HCT116 (cell line): Measurements from ENCODE around the gene MAMLD1. TPM values are rescaled to one million over a fixed set of nuclear protein-coding genes. Genes with fewer than 3 reads are reported as not detected.

Experiments used
- ATAC-seq: fragments of 200-7000 bp; cut with Tn5 transposase; 2 replicates; pipeline ENCODE4 v1.9.1; 2020; ENCODE audit warnings: mild to moderate bottlenecking, moderate library complexity
- BruUV-seq: library from RNA; stranded (reverse); fragments of 400-500 nt; replicated peaks from 2 replicates; lab custom pipeline; 2021; lab: Mats Ljungman, UMichigan
- CTCF ChIA-PET: fragments of 300-600 bp; sonication (Branson Sonifier 250); formaldehyde crosslinking; loops from one replicate; lab custom pipeline; 2021; ENCODE audit warnings: antibody characterized with exemption; lab: Charles Lee
- POLR2A ChIA-PET: fragments of 300-600, 350-600 bp; sonication (Branson Sonifier 250); formaldehyde crosslinking; loops from one replicate; lab custom pipeline; 2021; ENCODE audit warnings: antibody characterized with exemption; lab: Charles Lee
- RAD21 ChIA-PET, 2 experiments: fragments of 300-600 bp; sonication (Branson Sonifier 250); formaldehyde crosslinking; loops; one replicate each; lab custom pipeline; 2023; ENCODE audit warnings: low total read pairs in 2 of 2; ENCODE audit not compliant: uncharacterized antibody in 2 of 2, unreplicated experiment in 2 of 2, low non-redundant PET in 1 of 2; lab: Charles Lee
- DNase-seq: peaks from one replicate; pipeline ENCODE4 v3.0.0-alpha.2; 2010; ENCODE audit warnings: low read depth, low spot score
- H2AFZ ChIP-seq: fragments of 200-600 bp; shearing (Covaris generic), sonication (generic); 2 replicates; pipeline ENCODE4 v1.6.1; 2017; ENCODE audit warnings: low read depth, mixed run types, mixed read lengths, antibody characterized with exemption, low read length; ENCODE audit not compliant: poor library complexity, severe bottlenecking
- H3K27ac ChIP-seq: 2 replicates; pipeline ENCODE4 v1.5.1; 2012; ENCODE audit warnings: low read depth, low read length
- H3K27me3 ChIP-seq: fragments of 200-600 bp; sonication (generic); 2 replicates; pipeline ENCODE4 v1.6.1; 2016; ENCODE audit warnings: mixed run types, low read length, mixed read lengths; ENCODE audit not compliant: insufficient read depth
- H3K36me3 ChIP-seq, 2 experiments: fragments of 200-500 bp in 1 of 2; fragments of 200-600 bp in 1 of 2; sonication (Bioruptor generic) in 1 of 2; sonication (generic) in 1 of 2; 2 replicates each; pipeline versions ENCODE4 v1.5.1 to v1.6.1; 2014 to 2016; ENCODE audit warnings: low read length in 2 of 2, inconsistent platforms in 1 of 2, mixed read lengths in 1 of 2, mixed run types in 1 of 2; ENCODE audit not compliant: insufficient read depth in 2 of 2, control insufficient read depth in 1 of 2
- H3K4me1 ChIP-seq, 2 experiments: fragments of 200-600 bp in 1 of 2; sonication (generic) in 1 of 2; 2 replicates each; pipeline versions ENCODE4 v1.5.1 to v1.6.1; 2012 to 2017; ENCODE audit warnings: low read length in 2 of 2, inconsistent platforms in 1 of 2, mild to moderate bottlenecking in 1 of 2, mixed read lengths in 1 of 2, mixed run types in 1 of 2, moderate library complexity in 1 of 2; ENCODE audit not compliant: insufficient read depth in 2 of 2, control insufficient read depth in 1 of 2
- H3K4me2 ChIP-seq: fragments of 200-600 bp; sonication (generic); 2 replicates; pipeline ENCODE4 v1.6.1; 2017; ENCODE audit warnings: mixed run types, low read length, mixed read lengths
- H3K4me3 ChIP-seq, 2 experiments: fragments of 200-600 bp in 1 of 2; sonication (generic) in 1 of 2; replicated peaks in 1 of 2; 2 replicates each; pipeline ENCODE4 v1.5.1; 2011 to 2016; ENCODE audit warnings: low read length in 2 of 2, control low read depth in 1 of 2, low read depth in 1 of 2, mild to moderate bottlenecking in 1 of 2, mixed read lengths in 1 of 2, mixed run types in 1 of 2
- H3K79me2 ChIP-seq: fragments of 200-600 bp; sonication (generic); 2 replicates; pipeline ENCODE4 v1.6.1; 2017; ENCODE audit warnings: mild to moderate bottlenecking, mixed run types, low read length, moderate library complexity, mixed read lengths; ENCODE audit not compliant: insufficient read depth
- H3K9ac ChIP-seq: fragments of 200-600 bp; sonication (generic); 2 replicates; pipeline ENCODE4 v1.6.1; 2016; ENCODE audit warnings: low read length, mixed read lengths
- H3K9me2 ChIP-seq: fragments of 200-600 bp; sonication (generic), shearing (Covaris generic); 2 replicates; pipeline ENCODE4 v1.6.1; 2017; ENCODE audit warnings: mixed run types, mild to moderate bottlenecking, moderate library complexity; ENCODE audit not compliant: insufficient read depth
- H3K9me3 ChIP-seq, 2 experiments: fragments of 200-500 bp in 1 of 2; fragments of 200-600 bp in 1 of 2; sonication (Bioruptor generic) in 1 of 2; sonication (generic) in 1 of 2; 2 replicates each; pipeline ENCODE4 v1.6.1; 2014 to 2017; ENCODE audit warnings: low read length in 2 of 2, mixed read lengths in 2 of 2, inconsistent platforms in 1 of 2, low read depth in 1 of 2, mild to moderate bottlenecking in 1 of 2, mixed run types in 1 of 2, moderate library complexity in 1 of 2; ENCODE audit not compliant: control insufficient read depth in 1 of 2, insufficient read depth in 1 of 2
- H4K20me1 ChIP-seq: fragments of 200-600 bp; sonication (generic), shearing (Covaris generic); 2 replicates; pipeline ENCODE4 v1.6.1; 2017; ENCODE audit warnings: mixed run types, mild to moderate bottlenecking, moderate library complexity; ENCODE audit not compliant: insufficient read depth
- CBX3 ChIP-seq: IDR thresholded peaks from 2 replicates; pipeline ENCODE4 v1.6.1; 2012; ENCODE audit warnings: low read depth
- CEBPB ChIP-seq: IDR thresholded peaks from 2 replicates; pipeline ENCODE4 v1.6.1; 2012; ENCODE audit warnings: low read depth
- EGR1 ChIP-seq: IDR thresholded peaks from 2 replicates; pipeline ENCODE4 v1.6.1; 2012; ENCODE audit warnings: low read depth
- FOSL1 ChIP-seq: IDR thresholded peaks from 2 replicates; pipeline ENCODE4 v1.6.1; 2012; ENCODE audit warnings: low read depth
- RAD21 ChIP-seq: IDR thresholded peaks from 2 replicates; pipeline ENCODE4 v1.6.1; 2012; ENCODE audit warnings: low read depth, mild to moderate bottlenecking
- SIN3A ChIP-seq: IDR thresholded peaks from 2 replicates; pipeline ENCODE4 v1.6.1; 2012; ENCODE audit warnings: low read depth
- SP1 ChIP-seq: IDR thresholded peaks from 2 replicates; pipeline ENCODE4 v1.6.1; 2012; ENCODE audit warnings: low read depth
- SRF ChIP-seq: IDR thresholded peaks from 2 replicates; pipeline ENCODE4 v1.6.1; 2012; ENCODE audit warnings: low read depth
- TCF7L2 ChIP-seq: IDR thresholded peaks from 2 replicates; pipeline ENCODE4 v1.7.0; 2011; ENCODE audit warnings: borderline replicate concordance, inconsistent platforms; ENCODE audit not compliant: insufficient read depth, insufficient read length; ENCODE audit errors: extremely low read depth
- YY1 ChIP-seq: IDR thresholded peaks from 2 replicates; pipeline ENCODE4 v1.6.1; 2011; ENCODE audit warnings: low read length, low read depth, moderate library complexity, mild to moderate bottlenecking; ENCODE audit not compliant: insufficient replicate concordance; ENCODE audit errors: extremely low read depth
- intact Hi-C: fragments of 100-400 bp; cut with micrococcal nuclease; formaldehyde crosslinking; loops from 2 replicates; pipeline ENCODE4 v1.10.0; 2022
- total RNA-seq: library from RNA; stranded (reverse); gene quantifications from one replicate; pipeline ENCODE4 v1.2.1, GENCODE V29; 2021; ENCODE audit not compliant: unreplicated experiment
- TF ChIP-seq, protein P1 (sequence below): IDR thresholded peaks from 2 replicates; pipeline ENCODE4 v1.6.1; 2012
- TF ChIP-seq, protein P2 (sequence below): IDR thresholded peaks from 2 replicates; pipeline ENCODE4 v1.6.1; 2012
- TF ChIP-seq, protein P3 (sequence below): IDR thresholded peaks from 2 replicates; pipeline ENCODE4 v1.6.1; 2011; ENCODE audit warnings: mild to moderate bottlenecking, low read length, moderate library complexity; ENCODE audit not compliant: insufficient replicate concordance; ENCODE audit errors: extremely low read depth

MAMLD1 gene
- total RNA-seq, 1 experiment from 2014 or later: 3.6 TPM

DNA sequence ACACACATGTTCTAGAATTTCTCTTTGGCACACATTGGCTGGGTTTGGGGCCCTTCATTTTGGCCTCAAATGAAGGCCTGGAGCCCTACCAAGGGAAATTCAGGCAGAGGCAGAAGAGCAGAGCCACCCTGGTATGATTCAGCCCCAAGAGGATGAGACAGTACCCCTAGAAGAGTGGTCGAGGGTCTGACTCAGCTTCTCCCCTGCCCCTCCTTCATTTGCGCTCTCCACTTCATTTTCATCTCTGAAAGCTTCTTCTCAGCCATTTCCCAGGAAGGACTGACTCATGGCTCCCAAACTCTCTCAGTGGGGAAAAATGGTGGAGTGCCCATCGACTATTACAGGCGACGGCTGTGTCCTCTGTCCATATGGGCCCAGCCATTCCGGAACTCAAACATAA is 43.5 kb downstream of the MAMLD1 start (continued):
- TF ChIP-seq, protein P1, sequence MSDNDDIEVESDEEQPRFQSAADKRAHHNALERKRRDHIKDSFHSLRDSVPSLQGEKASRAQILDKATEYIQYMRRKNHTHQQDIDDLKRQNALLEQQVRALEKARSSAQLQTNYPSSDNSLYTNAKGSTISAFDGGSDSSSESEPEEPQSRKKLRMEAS: no peak
- TF ChIP-seq CBX3: no peak
- no peak for TF ChIP-seq EGR1
- TF ChIP-seq SRF: no peak

DNA sequence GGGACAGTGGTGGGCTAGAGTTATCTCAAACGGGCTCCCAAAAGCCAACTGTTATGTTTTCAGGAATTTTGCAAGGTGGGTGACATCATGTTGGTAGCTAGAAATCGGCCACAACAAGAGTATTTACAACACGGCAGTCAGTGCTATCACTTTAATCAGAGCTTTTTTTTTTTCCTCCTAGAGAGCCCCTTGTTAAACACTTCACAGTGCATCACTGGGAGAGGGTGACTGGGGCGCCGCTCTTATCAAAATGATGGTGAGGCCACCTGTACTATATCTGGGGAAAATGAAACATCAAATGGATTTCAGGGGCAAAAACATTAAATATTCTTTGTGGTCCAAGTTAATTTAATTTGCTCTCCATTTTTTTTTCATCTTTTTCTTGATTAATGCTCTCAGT is 44.9 kb downstream of the MAMLD1 start:
- Histone ChIP-seq H3K4me2 (no peak overlapping the region), H4K20me1 (no peaks in the 10 kb centered on the region), H3K9me2 (no peaks in the 10 kb centered on the region), H3K4me3 (no peak overlapping the region), H3K9me3 (no peaks in the 10 kb centered on the region), H3K9ac (no peak overlapping the region), H3K36me3 (no peaks in the 10 kb centered on the region), H3K4me1 (no peaks in the 10 kb centered on the region), H3K79me2 (no peaks in the 10 kb centered on the region), H2AFZ (no peak overlapping the region), H3K27ac (no peak overlapping the region), H3K27me3 (no peaks in the 10 kb centered on the region)
- no peak for TF ChIP-seq YY1
- TF ChIP-seq, protein P2, sequence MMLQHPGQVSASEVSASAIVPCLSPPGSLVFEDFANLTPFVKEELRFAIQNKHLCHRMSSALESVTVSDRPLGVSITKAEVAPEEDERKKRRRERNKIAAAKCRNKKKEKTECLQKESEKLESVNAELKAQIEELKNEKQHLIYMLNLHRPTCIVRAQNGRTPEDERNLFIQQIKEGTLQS: no peak
- no peak for TF ChIP-seq SP1
- TF ChIP-seq CBX3: no peak
- TF ChIP-seq TCF7L2: no peak
- TF ChIP-seq, protein P3, sequence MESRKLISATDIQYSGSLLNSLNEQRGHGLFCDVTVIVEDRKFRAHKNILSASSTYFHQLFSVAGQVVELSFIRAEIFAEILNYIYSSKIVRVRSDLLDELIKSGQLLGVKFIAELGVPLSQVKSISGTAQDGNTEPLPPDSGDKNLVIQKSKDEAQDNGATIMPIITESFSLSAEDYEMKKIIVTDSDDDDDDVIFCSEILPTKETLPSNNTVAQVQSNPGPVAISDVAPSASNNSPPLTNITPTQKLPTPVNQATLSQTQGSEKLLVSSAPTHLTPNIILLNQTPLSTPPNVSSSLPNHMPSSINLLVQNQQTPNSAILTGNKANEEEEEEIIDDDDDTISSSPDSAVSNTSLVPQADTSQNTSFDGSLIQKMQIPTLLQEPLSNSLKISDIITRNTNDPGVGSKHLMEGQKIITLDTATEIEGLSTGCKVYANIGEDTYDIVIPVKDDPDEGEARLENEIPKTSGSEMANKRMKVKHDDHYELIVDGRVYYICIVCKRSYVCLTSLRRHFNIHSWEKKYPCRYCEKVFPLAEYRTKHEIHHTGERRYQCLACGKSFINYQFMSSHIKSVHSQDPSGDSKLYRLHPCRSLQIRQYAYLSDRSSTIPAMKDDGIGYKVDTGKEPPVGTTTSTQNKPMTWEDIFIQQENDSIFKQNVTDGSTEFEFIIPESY: no peak
- TF ChIP-seq RAD21: no peak
- no peak for TF ChIP-seq SIN3A
- TF ChIP-seq, protein P1: no peak
- TF ChIP-seq FOSL1: no peak
- TF ChIP-seq CEBPB: no peak
- ATAC-seq: no peak
- ChIA-PET POLR2A (no interaction called here), CTCF (no interaction called here), RAD21 (no interaction called here)
- BruUV-seq: no TSS peak
- no peak for DNase-seq
- intact Hi-C loops: no loop called here
